ENCODE data around the gene GGT6.

GRCh38 chr17:4539576-4540223 lies 20.7 kb downstream of the GGT6 start:
- TF ChIP-seq CTCF (conservative IDR thresholded peaks at IDR 0.05; ENCODE audit: low read depth, low read length) (no peak), EZH2 (IDR thresholded peaks at IDR 0.05; ENCODE audit: borderline replicate concordance, low read depth, low read length, poor library complexity, severe bottlenecking) (no peak)

Measured in A673 (cell line).